ENCODE measurements around the gene KRT84. TPM values are rescaled to one million over a fixed set of nuclear protein-coding genes. Genes with fewer than 3 reads are reported as not detected.

Gene KRT84
- total RNA-seq, 1 donor from 2014 or later, result not detected

DNA sequence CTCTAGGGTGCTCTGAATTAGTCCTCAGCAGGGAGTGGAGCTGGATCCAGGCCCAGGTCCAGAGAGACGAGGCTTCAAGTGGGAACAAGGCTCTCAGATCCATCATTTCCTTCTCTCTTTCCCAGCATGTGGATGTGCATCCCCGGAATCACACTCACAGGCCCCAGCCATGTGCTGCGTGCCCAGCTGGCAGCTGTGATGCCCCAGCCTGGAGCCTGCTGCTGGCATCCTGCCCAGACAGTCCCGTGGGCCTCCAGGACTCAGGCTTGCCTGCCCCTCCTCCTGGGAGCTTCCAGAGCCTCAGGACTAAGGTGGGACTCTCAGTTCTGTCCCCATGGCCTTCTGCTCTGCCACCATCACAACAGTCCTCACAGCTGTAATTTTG, 6.2 kb upstream of the KRT84 start:
- Histone ChIP-seq H3K4me1 (no peaks in the 10 kb centered on the region), H3K36me3 (no peaks in the 10 kb centered on the region), H3K9me3 (no peaks in the 10 kb centered on the region), H3K27ac (no peak overlapping the region), H3K4me3 (no peak overlapping the region), H3K27me3 (no peaks in the 10 kb centered on the region)
- TF ChIP-seq, protein P1, sequence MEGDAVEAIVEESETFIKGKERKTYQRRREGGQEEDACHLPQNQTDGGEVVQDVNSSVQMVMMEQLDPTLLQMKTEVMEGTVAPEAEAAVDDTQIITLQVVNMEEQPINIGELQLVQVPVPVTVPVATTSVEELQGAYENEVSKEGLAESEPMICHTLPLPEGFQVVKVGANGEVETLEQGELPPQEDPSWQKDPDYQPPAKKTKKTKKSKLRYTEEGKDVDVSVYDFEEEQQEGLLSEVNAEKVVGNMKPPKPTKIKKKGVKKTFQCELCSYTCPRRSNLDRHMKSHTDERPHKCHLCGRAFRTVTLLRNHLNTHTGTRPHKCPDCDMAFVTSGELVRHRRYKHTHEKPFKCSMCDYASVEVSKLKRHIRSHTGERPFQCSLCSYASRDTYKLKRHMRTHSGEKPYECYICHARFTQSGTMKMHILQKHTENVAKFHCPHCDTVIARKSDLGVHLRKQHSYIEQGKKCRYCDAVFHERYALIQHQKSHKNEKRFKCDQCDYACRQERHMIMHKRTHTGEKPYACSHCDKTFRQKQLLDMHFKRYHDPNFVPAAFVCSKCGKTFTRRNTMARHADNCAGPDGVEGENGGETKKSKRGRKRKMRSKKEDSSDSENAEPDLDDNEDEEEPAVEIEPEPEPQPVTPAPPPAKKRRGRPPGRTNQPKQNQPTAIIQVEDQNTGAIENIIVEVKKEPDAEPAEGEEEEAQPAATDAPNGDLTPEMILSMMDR (IDR thresholded peaks at IDR 0.05), result no peak
- DNase-seq (ENCODE audit: low spot score in 2 of 2), result no peak
- intact Hi-C loops (cut with DNase I), result no loop called here

GRCh38 chr12:52390739-52391617, 5.5 kb upstream of the KRT84 start:
- Histone ChIP-seq H3K4me3 (no peak overlapping the region), H3K9me3 (no peaks in the 10 kb centered on the region), H3K4me1 (no peaks in the 10 kb centered on the region), H3K27ac (no peak overlapping the region), H3K36me3 (no peaks in the 10 kb centered on the region), H3K27me3 (no peaks in the 10 kb centered on the region)
- DNase-seq (ENCODE audit: low spot score in 2 of 2), result no peak
- intact Hi-C loops (cut with DNase I), result no loop called here
- TF ChIP-seq, protein P1 (IDR thresholded peaks at IDR 0.05), result peak in 1 of 3 experiments; percentile 23

DNA sequence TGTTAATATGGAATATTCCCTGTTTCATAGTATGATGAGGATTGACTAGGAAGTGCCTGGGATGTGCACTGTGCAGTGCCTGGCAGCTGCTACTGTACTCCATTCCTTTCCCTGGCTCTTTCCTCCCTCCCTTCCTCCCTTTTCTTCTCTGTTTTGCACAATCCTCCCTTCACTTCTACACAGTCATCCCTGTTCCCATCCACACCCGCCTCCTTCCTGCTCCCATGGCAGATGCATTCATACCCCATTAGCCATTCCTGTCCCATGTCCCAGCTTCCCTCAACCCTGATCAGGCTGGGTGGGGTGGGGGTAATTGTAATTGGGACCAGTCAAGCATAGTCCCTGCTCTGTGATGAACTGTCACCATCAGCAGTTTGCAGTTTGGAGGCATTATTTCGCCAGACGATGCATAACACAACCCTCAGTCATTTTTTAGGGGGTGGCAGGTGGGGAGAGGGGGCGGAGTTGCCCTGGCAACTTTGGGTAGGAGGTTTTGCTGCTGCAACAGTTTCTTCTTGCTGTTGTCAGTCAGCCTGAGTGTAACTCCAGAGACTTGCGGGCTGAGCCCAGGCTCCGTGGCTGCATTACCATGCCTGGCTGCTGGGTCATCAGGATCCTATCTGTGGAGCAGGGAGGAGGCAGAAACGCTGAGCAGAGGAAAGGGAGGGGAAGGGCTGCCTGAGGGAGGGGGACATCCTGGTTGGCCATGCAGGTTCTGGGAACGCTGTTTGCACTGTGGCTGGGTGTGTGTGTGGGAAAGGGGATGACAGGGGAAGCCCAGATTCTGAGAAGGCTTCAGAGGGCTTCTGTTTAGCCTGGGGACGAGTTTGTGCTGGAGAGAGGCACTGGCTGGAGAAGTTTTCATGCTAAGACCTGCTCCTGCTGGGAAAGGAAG, 4.1 kb upstream of the KRT84 start:
- Histone ChIP-seq H3K4me3 (no peak overlapping the region), H3K27me3 (no peaks in the 10 kb centered on the region), H3K9me3 (no peaks in the 10 kb centered on the region), H3K27ac (no peak overlapping the region), H3K36me3 (no peaks in the 10 kb centered on the region), H3K4me1 (no peaks in the 10 kb centered on the region)
- intact Hi-C loops (cut with DNase I), result no loop called here
- TF ChIP-seq, protein P1 (IDR thresholded peaks at IDR 0.05), result no peak
- no peak for DNase-seq (ENCODE audit: low spot score in 2 of 2)

DNA sequence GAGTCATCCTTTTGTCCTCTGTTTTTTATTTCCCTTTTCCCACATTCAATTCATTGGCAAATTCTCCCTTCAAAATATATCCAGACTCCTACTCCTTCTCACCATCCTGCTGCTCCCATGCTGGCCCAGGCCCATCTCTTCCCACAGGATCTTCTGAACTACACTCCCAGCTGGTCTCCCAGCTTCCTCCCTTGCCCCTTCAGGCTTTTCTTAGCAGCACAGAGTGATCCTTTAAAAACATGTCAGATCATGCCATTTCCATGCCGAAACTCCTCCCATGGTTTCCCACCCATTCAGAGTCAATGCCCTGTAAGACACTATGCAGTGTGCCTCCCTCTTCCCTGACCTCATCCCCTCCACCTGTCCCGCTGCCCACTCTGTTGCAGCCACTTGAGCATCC, 2.4 kb upstream of the KRT84 start:
- intact Hi-C loops (cut with DNase I), result no loop called here
- H3K9me3 ChIP-seq, result no peaks in the 10 kb centered on the region
- DNase-seq (ENCODE audit: low spot score in 2 of 2), result no peak
- TF ChIP-seq, protein P1 (IDR thresholded peaks at IDR 0.05), result no peak
- H3K27me3 ChIP-seq, result no peaks in the 10 kb centered on the region
- H3K4me1 ChIP-seq, result no peaks in the 10 kb centered on the region
- H3K4me3 ChIP-seq, result no peak overlapping the region
- H3K27ac ChIP-seq, result no peak overlapping the region
- no peaks in the 10 kb centered on the region for H3K36me3 ChIP-seq

GRCh38 chr12:52383331-52383730, 2.1 kb downstream of the KRT84 start:
- Histone ChIP-seq H3K27ac (no peak overlapping the region), H3K4me1 (no peaks in the 10 kb centered on the region), H3K36me3 (no peaks in the 10 kb centered on the region), H3K9me3 (no peaks in the 10 kb centered on the region), H3K27me3 (no peaks in the 10 kb centered on the region), H3K4me3 (no peak overlapping the region)
- DNase-seq (ENCODE audit: low spot score in 2 of 2), result no peak
- intact Hi-C loops (cut with DNase I), result no loop called here
- TF ChIP-seq, protein P1 (IDR thresholded peaks at IDR 0.05), result no peak

All from ascending aorta (tissue), 2 donors.